HG03045 (cell line): ENCODE results near the gene GRN.
A peak's percentile ranks its signal among the peaks of the same experiment; 100 is the strongest.
"Not testable (repeated sequence)": the region's sequence is repeated elsewhere in the genome, so short reads cannot be mapped to it uniquely, and the experiment has no call there.

Experiments
- ATAC-seq: cut with Tn5 transposase; IDR thresholded peaks from one replicate; pipeline ENCODE4 v1.9.1; 2021; ENCODE audit warnings: mild to moderate bottlenecking, moderate library complexity; ENCODE audit not compliant: unreplicated experiment

GRN gene

GRCh38 chr17:44321246-44322120, 23.6 kb upstream of the GRN start:
- ATAC-seq: no peak

- no peak for ATAC-seq
These were observed 22.7 kb upstream of the GRN start for GRCh38 chr17:44322236-44322895.

- no peak for ATAC-seq
These were observed 21.6 kb upstream of the GRN start for GRCh38 chr17:44323359-44324091.

GRCh38 chr17:44324092-44324570, 21.0 kb upstream of the GRN start:
- ATAC-seq: no peak

- ATAC-seq: peak; percentile 60
These were observed 20.4 kb upstream of the GRN start, which contains the start of gene SLC25A39 for GRCh38 chr17:44324571-44325275. Gene SLC25A39, minus strand, starts transcription at chr17:44324823. Its CDS starts 1,261 bp downstream, at chr17:44323562.

GRCh38 chr17:44326861-44327444, 18.1 kb upstream of the GRN start:
- peak; percentile 41 for ATAC-seq

GRCh38 chr17:44327715-44328449, 17.2 kb upstream of the GRN start:
- ATAC-seq: no peak

- not testable (repeated sequence) for ATAC-seq
These were observed 15.6 kb upstream of the GRN start for GRCh38 chr17:44329516-44329915.

- not testable (repeated sequence) for ATAC-seq
These were observed 14.8 kb upstream of the GRN start for GRCh38 chr17:44330263-44330662.

- ATAC-seq: no peak
These were observed 13.8 kb upstream of the GRN start for GRCh38 chr17:44331249-44331760.

GRCh38 chr17:44333371-44333770, 11.7 kb upstream of the GRN start:
- no peak for ATAC-seq

GRCh38 chr17:44334315-44334714, 10.8 kb upstream of the GRN start:
- ATAC-seq: no peak

- no peak for ATAC-seq
These were observed 10.4 kb upstream of the GRN start for GRCh38 chr17:44334727-44335126.

GRCh38 chr17:44335564-44335963, 9.5 kb upstream of the GRN start:
- ATAC-seq: no peak

- no peak for ATAC-seq
These were observed 9.1 kb upstream of the GRN start for GRCh38 chr17:44335968-44336367.

GRCh38 chr17:44338702-44339101, 6.4 kb upstream of the GRN start:
- ATAC-seq: no peak

GRCh38 chr17:44340553-44340952, 4.5 kb upstream of the GRN start:
- ATAC-seq: not testable (repeated sequence)

GRCh38 chr17:44343510-44344209, 1.4 kb upstream of the GRN start:
- no peak for ATAC-seq
